ENCODE measurements around the gene METTL25B. TPM values are rescaled to one million over a fixed set of nuclear protein-coding genes. Genes with fewer than 3 reads are reported as not detected.

METTL25B gene
- total and polyA plus RNA-seq, 10 of the 15 experiments (the other 5 are each of a cell fraction or from before 2014, with no cell fraction given) = 5.9 to 25.2 (median 13.5) TPM

GRCh38 chr1:156689035-156689952, 39.0 kb upstream of the METTL25B start (continued):
- TF ChIP-seq CEBPZ (IDR thresholded peaks at IDR 0.05; ENCODE audit: low read depth, low read length) = no peak
- no peak for TF ChIP-seq ATF3 (IDR thresholded peaks at IDR 0.05; ENCODE audit: borderline replicate concordance, extremely low read depth, low read depth, low read length)
- TF ChIP-seq CTCF (IDR thresholded peaks at IDR 0.05 in 2 of 3, conservative IDR thresholded peaks at IDR 0.05 in 1 of 3; ENCODE audit: control insufficient read depth in 2 of 3, extremely low read depth in 1 of 3, insufficient read depth in 1 of 3, low read depth in 3 of 3, low read length in 3 of 3) = peak; percentile 92 to 97 (median 97)
- peak; percentile 38; the same call in 1 of the 2 replicates for TF ChIP-seq YY1 (IDR thresholded peaks at IDR 0.05; ENCODE audit: low read depth, low read length)
- TF ChIP-seq CBFB (IDR thresholded peaks at IDR 0.05; ENCODE audit: low read depth) = no peak
- no peak for TF ChIP-seq ASH2L (IDR thresholded peaks at IDR 0.05; ENCODE audit: borderline replicate concordance, low read depth)
- no peak for TF ChIP-seq BCL3 (IDR thresholded peaks at IDR 0.05; ENCODE audit: borderline replicate concordance, insufficient read depth, low read depth, low read length, poor library complexity, severe bottlenecking)
- TF ChIP-seq ZSCAN29 (IDR thresholded peaks at IDR 0.05) = no peak
- TF ChIP-seq NKRF (conservative IDR thresholded peaks at IDR 0.05) = no peak
- TF ChIP-seq DPF2 (IDR thresholded peaks at IDR 0.05) = no peak
- TF ChIP-seq SMC3 (IDR thresholded peaks at IDR 0.05; ENCODE audit: borderline replicate concordance, low read length) = peak; percentile 86
- TF ChIP-seq RAD21 (IDR thresholded peaks at IDR 0.05; ENCODE audit: insufficient read depth, low read depth, low read length) = peak; percentile 91
- TF ChIP-seq SMARCA5 (IDR thresholded peaks at IDR 0.05) = no peak
- TF ChIP-seq PML (IDR thresholded peaks at IDR 0.05; ENCODE audit: low read length) = no peak
- TF ChIP-seq NR2C1 (IDR thresholded peaks at IDR 0.05) = no peak
- TF ChIP-seq TAF1 (IDR thresholded peaks at IDR 0.05; ENCODE audit: borderline replicate concordance, low read depth, low read length) = no peak
- peak; percentile 38; the same call in 1 of the 2 replicates for TF ChIP-seq HDGF (IDR thresholded peaks at IDR 0.05)
- no peak for TF ChIP-seq GATAD2B (conservative IDR thresholded peaks at IDR 0.05; ENCODE audit: low read depth)

Measured in GM12878 (cell line).